Thyroid gland (tissue), 4 donors: ENCODE results near the gene RELL1. TPM values are rescaled to one million over a fixed set of nuclear protein-coding genes. Genes with fewer than 3 reads are reported as not detected.

Experiments used
- DNase-seq, 2 donors: peaks; one replicate each; pipeline ENCODE4 v3.0.0-alpha.2; 2019
- H3K27ac ChIP-seq, 3 donors: fragments of 200-600 bp; sonication (generic); 1 replicate in 2 of 3; 2 replicates in 1 of 3; pipeline ENCODE4 v1.5.1; 2016 to 2019; ENCODE audit warnings: mild to moderate bottlenecking in 1 of 3, moderate library complexity in 1 of 3
- H3K27me3 ChIP-seq: fragments of 200-600 bp; sonication (generic); one replicate; pipeline ENCODE4 v1.5.1; 2019
- H3K36me3 ChIP-seq, 2 donors: fragments of 200-600 bp; sonication (generic); one replicate each; pipeline ENCODE4 v1.5.1; 2016 to 2019
- H3K4me1 ChIP-seq, 2 donors: fragments of 200-600 bp; sonication (generic); one replicate each; pipeline ENCODE4 v1.5.1; 2017 to 2019
- H3K4me3 ChIP-seq, 3 donors: fragments of 200-600 bp; sonication (generic); replicated peaks in 1 of 3; 1 replicate in 2 of 3; 2 replicates in 1 of 3; pipeline ENCODE4 v1.5.1; 2016; ENCODE audit warnings: mild to moderate bottlenecking in 1 of 3
- H3K9me3 ChIP-seq: fragments of 200-600 bp; sonication (generic); one replicate; pipeline ENCODE4 v1.5.1; 2017
- POLR2A ChIP-seq, 2 donors: fragments of 450-650 bp; IDR thresholded peaks; one replicate each; pipeline ENCODE4 v1.6.1; 2017; ENCODE audit warnings: antibody characterized with exemption in 2 of 2, mild to moderate bottlenecking in 2 of 2, moderate library complexity in 1 of 2
- WGBS, 2 donors: methylation state at CpG; one replicate each; pipeline ENCODE4 v1.1.5; 2017; 5-methylcytosine and 5-hydroxymethylcytosine counted together
- intact Hi-C: fragments of 100-400 bp; cut with DNase I; formaldehyde crosslinking; loops from one replicate; pipeline ENCODE4 v1.15.1; 2023
- total RNA-seq, 4 donors: library from RNA; depleted of rRNA; stranded (reverse); fragments of >200 nt; gene quantifications; one replicate each; pipeline ENCODE4 v1.2.3, GENCODE V29; 2016
- TF ChIP-seq, protein P1 (sequence below), 6 experiments: fragments of 200-600 bp in 3 of 6; fragments of 450-650 bp in 3 of 6; sonication (generic) in 3 of 6; IDR thresholded peaks; one replicate each; pipeline ENCODE4 v1.5.1; 2016 to 2019; ENCODE audit warnings: antibody characterized with exemption in 6 of 6, mild to moderate bottlenecking in 2 of 6, inconsistent platforms in 1 of 6, moderate library complexity in 1 of 6

Gene RELL1
- total RNA-seq, 4 donors from 2014 or later: 105 to 123 (median 116) TPM

DNA sequence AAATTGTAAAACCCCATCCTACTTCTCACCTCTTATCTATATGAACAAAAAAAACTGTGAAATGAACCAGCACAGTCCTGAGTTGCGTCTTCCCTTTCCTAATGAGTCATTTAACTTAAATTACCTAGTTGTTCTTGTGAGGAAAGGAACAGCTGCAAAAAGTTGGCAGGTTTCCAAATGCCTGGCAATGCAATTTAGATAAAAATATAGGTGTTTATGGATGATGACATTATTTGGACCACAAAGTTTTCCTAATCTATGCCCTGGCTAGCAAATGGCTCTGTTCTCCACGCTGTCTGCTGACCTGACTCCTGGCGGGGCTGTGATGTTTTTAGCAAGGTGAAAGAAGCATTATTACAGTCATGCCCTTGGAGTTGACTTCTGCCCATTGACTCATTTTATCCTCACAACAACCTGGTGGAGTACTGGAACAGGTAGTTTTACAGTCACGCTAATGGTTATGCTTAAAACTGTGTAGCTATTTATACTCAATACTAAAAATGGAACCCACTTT lies 29.8 kb upstream of the RELL1 start:
- Histone ChIP-seq H3K9me3 (no peaks in the 10 kb centered on the region), H3K27me3 (no peaks in the 10 kb centered on the region), H3K36me3 (no peaks in the 10 kb centered on the region), H3K27ac (no peak overlapping the region), H3K4me3 (no peak overlapping the region), H3K4me1 (no peaks in the 10 kb centered on the region)
- intact Hi-C loops: no loop called here
- DNase-seq: no peak
- 82 to 88% methylated on average over 4 of the region's 4 CpGs for WGBS, 2 donors
- no peak for TF ChIP-seq POLR2A (IDR thresholded peaks at IDR 0.05)

DNA sequence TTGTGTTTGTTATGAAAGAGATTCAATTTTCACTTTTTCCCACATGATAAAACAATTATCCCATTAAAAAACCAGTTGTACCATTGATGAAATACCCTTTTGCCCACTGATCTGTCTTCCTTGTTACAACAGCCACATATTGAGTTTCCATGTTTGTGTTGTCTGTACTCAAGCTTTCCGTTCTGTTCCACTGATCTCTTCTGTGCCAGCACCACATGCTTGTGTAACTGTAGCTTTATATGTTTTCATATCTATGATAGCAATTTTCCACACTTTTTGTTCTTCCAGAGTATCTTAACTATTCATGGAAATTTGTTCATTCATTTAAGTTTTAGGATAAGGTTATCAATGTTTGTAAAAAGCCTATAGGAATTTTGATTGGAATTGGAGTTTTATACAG lies 24.3 kb upstream of the RELL1 start:
- Histone ChIP-seq H3K4me1 (no peaks in the 10 kb centered on the region), H3K9me3 (no peaks in the 10 kb centered on the region), H3K27ac (no peak overlapping the region), H3K4me3 (no peak overlapping the region), H3K27me3 (no peaks in the 10 kb centered on the region), H3K36me3 (no peaks in the 10 kb centered on the region)
- 49% methylated on average over 1 of the region's 1 CpG for WGBS, 2 donors
- no peak for DNase-seq
- intact Hi-C loops: no loop called here
- no peak for TF ChIP-seq POLR2A (IDR thresholded peaks at IDR 0.05)
- TF ChIP-seq, protein P1, sequence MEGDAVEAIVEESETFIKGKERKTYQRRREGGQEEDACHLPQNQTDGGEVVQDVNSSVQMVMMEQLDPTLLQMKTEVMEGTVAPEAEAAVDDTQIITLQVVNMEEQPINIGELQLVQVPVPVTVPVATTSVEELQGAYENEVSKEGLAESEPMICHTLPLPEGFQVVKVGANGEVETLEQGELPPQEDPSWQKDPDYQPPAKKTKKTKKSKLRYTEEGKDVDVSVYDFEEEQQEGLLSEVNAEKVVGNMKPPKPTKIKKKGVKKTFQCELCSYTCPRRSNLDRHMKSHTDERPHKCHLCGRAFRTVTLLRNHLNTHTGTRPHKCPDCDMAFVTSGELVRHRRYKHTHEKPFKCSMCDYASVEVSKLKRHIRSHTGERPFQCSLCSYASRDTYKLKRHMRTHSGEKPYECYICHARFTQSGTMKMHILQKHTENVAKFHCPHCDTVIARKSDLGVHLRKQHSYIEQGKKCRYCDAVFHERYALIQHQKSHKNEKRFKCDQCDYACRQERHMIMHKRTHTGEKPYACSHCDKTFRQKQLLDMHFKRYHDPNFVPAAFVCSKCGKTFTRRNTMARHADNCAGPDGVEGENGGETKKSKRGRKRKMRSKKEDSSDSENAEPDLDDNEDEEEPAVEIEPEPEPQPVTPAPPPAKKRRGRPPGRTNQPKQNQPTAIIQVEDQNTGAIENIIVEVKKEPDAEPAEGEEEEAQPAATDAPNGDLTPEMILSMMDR (IDR thresholded peaks at IDR 0.05): no peak

DNA sequence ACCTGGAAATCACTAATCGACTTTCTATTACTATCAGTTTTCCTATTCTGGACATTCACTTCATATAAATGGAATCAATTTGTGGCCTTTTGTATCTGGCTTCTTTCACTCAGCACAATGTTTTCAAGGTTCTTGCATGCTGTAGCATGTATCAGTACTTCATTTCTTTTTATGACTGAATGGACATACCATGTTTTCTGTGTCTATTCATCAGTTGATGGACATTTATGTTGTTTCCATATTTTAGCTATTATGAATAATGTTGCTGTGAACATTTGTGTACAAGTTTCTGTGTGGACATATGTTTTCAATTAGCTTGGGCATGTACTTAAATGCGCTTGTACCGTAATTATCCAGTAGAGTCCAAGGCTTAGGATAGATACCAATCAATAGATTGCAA lies 19.9 kb upstream of the RELL1 start:
- Histone ChIP-seq H3K27ac (no peak overlapping the region), H3K4me3 (no peak overlapping the region), H3K27me3 (no peaks in the 10 kb centered on the region), H3K4me1 (no peaks in the 10 kb centered on the region), H3K9me3 (no peaks in the 10 kb centered on the region), H3K36me3 (no peaks in the 10 kb centered on the region)
- intact Hi-C loops: no loop called here
- TF ChIP-seq, protein P1 (IDR thresholded peaks at IDR 0.05): no peak
- TF ChIP-seq POLR2A (IDR thresholded peaks at IDR 0.05): no peak
- DNase-seq: no peak
- 97 to 98% methylated on average over 3 of the region's 3 CpGs for WGBS, 2 donors

GRCh38 chr4:37705571-37705970 lies 19.4 kb upstream of the RELL1 start:
- no peaks in the 10 kb centered on the region for H3K27me3 ChIP-seq
- 91 to 94% methylated on average over 5 of the region's 5 CpGs for WGBS, 2 donors
- H3K9me3 ChIP-seq: no peaks in the 10 kb centered on the region
- H3K36me3 ChIP-seq: no peaks in the 10 kb centered on the region
- DNase-seq: no peak
- intact Hi-C loops: no loop called here
- no peak overlapping the region for H3K27ac ChIP-seq
- H3K4me1 ChIP-seq: no peaks in the 10 kb centered on the region
- H3K4me3 ChIP-seq: no peak overlapping the region
- TF ChIP-seq, protein P1 (IDR thresholded peaks at IDR 0.05): no peak
- no peak for TF ChIP-seq POLR2A (IDR thresholded peaks at IDR 0.05)

- 77 to 79% methylated on average over 5 of the region's 5 CpGs for WGBS, 2 donors
- no peak overlapping the region for H3K27ac ChIP-seq
- intact Hi-C loops: loop anchor here (10.0 kb wide), 1 partner anchor 85 kb away; no protein-coding TSS in a partner anchor
- H3K9me3 ChIP-seq: no peaks in the 10 kb centered on the region
- H3K4me1 ChIP-seq: no peaks in the 10 kb centered on the region
- no peak overlapping the region for H3K4me3 ChIP-seq
- H3K36me3 ChIP-seq: no peaks in the 10 kb centered on the region
- DNase-seq: no peak
- no peaks in the 10 kb centered on the region for H3K27me3 ChIP-seq
- TF ChIP-seq, protein P1 (IDR thresholded peaks at IDR 0.05): no peak
- no peak for TF ChIP-seq POLR2A (IDR thresholded peaks at IDR 0.05)
These were observed 13.8 kb upstream of the RELL1 start for GRCh38 chr4:37699868-37700481.
